Ishikawa (cell line): ENCODE data around the gene SF3B5.

Source experiments
- CEBPB ChIP-seq: IDR thresholded peaks from 2 replicates; pipeline ENCODE4 v1.6.1; 2012
- CREB1 ChIP-seq: IDR thresholded peaks from 2 replicates; pipeline ENCODE4 v1.6.1; 2012; ENCODE audit warnings: low read depth
- EGR1 ChIP-seq: IDR thresholded peaks from 2 replicates; pipeline ENCODE4 v1.6.1; 2012
- EP300 ChIP-seq: IDR thresholded peaks from 2 replicates; pipeline ENCODE4 v1.6.1; 2012; ENCODE audit warnings: borderline replicate concordance
- FOXM1 ChIP-seq: IDR thresholded peaks from 2 replicates; pipeline ENCODE4 v1.6.1; 2012; ENCODE audit warnings: low read depth, borderline replicate concordance
- NFIC ChIP-seq: IDR thresholded peaks from 2 replicates; pipeline ENCODE4 v1.6.1; 2012
- RAD21 ChIP-seq: IDR thresholded peaks from 2 replicates; pipeline ENCODE4 v1.6.1; 2012; ENCODE audit warnings: low read depth
- TAF1 ChIP-seq: IDR thresholded peaks from 2 replicates; pipeline ENCODE4 v1.6.1; 2012; ENCODE audit warnings: low read depth, mild to moderate bottlenecking
- TCF12 ChIP-seq: IDR thresholded peaks from 2 replicates; pipeline ENCODE4 v1.6.1; 2012; ENCODE audit warnings: low read depth
- TEAD4 ChIP-seq: IDR thresholded peaks from 2 replicates; pipeline ENCODE4 v1.6.1; 2012
- YY1 ChIP-seq: IDR thresholded peaks from 2 replicates; pipeline ENCODE4 v1.6.1; 2012; ENCODE audit warnings: low read depth
- ZBTB7A ChIP-seq: IDR thresholded peaks from 2 replicates; pipeline ENCODE4 v1.6.1; 2012; ENCODE audit warnings: low read depth
- TF ChIP-seq, protein P1 (sequence below): IDR thresholded peaks from 2 replicates; pipeline ENCODE4 v1.6.1; 2012
- TF ChIP-seq, protein P2 (sequence below): IDR thresholded peaks from 2 replicates; pipeline ENCODE4 v1.6.1; 2012; ENCODE audit warnings: low read depth, mild to moderate bottlenecking
- TF ChIP-seq, protein P3 (sequence below): IDR thresholded peaks from 2 replicates; pipeline ENCODE4 v1.6.1; 2012

SF3B5 gene

DNA sequence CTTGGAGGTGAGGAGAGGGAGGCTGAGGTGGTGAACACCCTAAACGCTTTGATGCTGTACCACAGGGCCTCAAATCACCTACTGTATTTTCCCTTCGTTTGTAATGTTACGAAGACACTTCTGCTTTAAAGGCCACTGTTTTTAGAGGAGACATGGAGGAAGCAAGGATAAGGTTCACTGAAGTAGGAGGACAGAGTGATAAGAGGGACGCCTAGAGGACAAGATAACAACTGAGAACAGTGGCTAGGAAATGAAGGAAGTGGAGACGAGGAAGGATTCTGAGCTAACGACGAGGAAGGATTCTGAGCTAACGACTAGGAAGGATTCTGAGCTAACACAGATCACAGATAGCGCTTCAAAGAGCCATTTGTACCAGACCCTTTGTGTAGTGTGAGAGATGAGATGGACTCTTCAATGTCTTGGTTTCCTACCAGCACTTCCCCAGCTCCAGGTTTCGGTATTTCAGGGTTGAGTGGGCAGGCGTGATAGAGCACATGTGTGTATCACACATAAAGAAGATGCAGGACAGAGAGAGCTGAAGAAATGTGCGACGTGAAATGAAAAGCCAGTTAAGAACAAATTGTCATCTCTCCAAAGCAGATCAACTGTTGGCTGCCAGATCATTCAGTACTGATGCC lies 7.5 kb downstream of the SF3B5 start:
- no peak for TF ChIP-seq TEAD4
- no peak for TF ChIP-seq TAF1
- TF ChIP-seq, protein P1, sequence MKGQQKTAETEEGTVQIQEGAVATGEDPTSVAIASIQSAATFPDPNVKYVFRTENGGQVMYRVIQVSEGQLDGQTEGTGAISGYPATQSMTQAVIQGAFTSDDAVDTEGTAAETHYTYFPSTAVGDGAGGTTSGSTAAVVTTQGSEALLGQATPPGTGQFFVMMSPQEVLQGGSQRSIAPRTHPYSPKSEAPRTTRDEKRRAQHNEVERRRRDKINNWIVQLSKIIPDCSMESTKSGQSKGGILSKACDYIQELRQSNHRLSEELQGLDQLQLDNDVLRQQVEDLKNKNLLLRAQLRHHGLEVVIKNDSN, result no peak
- no peak for TF ChIP-seq YY1
- no peak for TF ChIP-seq NFIC
- no peak for TF ChIP-seq EP300
- no peak for TF ChIP-seq EGR1
- TF ChIP-seq, protein P2, sequence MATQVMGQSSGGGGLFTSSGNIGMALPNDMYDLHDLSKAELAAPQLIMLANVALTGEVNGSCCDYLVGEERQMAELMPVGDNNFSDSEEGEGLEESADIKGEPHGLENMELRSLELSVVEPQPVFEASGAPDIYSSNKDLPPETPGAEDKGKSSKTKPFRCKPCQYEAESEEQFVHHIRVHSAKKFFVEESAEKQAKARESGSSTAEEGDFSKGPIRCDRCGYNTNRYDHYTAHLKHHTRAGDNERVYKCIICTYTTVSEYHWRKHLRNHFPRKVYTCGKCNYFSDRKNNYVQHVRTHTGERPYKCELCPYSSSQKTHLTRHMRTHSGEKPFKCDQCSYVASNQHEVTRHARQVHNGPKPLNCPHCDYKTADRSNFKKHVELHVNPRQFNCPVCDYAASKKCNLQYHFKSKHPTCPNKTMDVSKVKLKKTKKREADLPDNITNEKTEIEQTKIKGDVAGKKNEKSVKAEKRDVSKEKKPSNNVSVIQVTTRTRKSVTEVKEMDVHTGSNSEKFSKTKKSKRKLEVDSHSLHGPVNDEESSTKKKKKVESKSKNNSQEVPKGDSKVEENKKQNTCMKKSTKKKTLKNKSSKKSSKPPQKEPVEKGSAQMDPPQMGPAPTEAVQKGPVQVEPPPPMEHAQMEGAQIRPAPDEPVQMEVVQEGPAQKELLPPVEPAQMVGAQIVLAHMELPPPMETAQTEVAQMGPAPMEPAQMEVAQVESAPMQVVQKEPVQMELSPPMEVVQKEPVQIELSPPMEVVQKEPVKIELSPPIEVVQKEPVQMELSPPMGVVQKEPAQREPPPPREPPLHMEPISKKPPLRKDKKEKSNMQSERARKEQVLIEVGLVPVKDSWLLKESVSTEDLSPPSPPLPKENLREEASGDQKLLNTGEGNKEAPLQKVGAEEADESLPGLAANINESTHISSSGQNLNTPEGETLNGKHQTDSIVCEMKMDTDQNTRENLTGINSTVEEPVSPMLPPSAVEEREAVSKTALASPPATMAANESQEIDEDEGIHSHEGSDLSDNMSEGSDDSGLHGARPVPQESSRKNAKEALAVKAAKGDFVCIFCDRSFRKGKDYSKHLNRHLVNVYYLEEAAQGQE, result no peak
- TF ChIP-seq CREB1, result no peak
- TF ChIP-seq CEBPB, result no peak
- TF ChIP-seq TCF12, result no peak
- TF ChIP-seq ZBTB7A, result no peak
- TF ChIP-seq, protein P3, sequence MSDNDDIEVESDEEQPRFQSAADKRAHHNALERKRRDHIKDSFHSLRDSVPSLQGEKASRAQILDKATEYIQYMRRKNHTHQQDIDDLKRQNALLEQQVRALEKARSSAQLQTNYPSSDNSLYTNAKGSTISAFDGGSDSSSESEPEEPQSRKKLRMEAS, result no peak
- no peak for TF ChIP-seq FOXM1
- TF ChIP-seq RAD21, result no peak

DNA sequence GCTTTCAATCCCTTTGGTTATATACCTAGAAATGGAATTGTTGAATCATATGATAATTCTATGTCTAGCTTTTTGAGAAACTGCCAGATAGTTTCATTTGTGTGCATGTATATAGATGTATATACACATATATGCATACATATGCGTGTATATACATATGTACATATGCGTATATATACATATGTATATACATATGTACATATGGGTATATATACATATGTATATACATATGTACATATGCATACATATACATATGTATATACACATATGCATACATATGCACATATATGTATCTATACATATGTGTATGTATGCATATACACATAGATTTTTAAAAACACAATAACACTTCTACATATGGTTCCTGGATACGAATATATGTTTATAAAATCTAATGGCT lies 8.4 kb downstream of the SF3B5 start:
- no peak for TF ChIP-seq FOXM1

DNA sequence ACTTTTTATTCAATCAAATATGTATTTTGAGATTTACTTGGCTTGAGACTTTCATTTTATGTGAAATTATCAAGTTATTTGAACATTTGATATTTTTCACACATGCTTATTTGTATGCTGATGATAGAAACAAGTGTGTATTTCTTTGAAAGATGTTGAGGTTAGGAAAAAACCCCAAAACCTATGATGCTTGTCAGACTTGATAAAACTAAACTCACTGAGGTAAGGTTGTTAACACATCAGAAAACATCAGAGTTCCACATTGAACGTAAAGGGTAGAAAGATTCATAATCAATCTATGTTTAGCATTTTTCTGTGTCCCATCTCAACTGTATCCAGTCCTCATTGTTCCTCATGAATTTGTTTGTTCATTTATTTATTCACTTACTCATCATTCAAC lies 12.2 kb downstream of the SF3B5 start:
- TF ChIP-seq CREB1, result no peak
- TF ChIP-seq EGR1, result no peak
- TF ChIP-seq FOXM1, result no peak
- no peak for TF ChIP-seq RAD21
- TF ChIP-seq, protein P1, result no peak
- no peak for TF ChIP-seq EP300
- no peak for TF ChIP-seq YY1
- TF ChIP-seq TAF1, result no peak
- TF ChIP-seq NFIC, result no peak
- TF ChIP-seq CEBPB, result no peak
- TF ChIP-seq TCF12, result no peak
- TF ChIP-seq, protein P3, result no peak
- TF ChIP-seq, protein P2, result no peak
- TF ChIP-seq ZBTB7A, result no peak
- no peak for TF ChIP-seq TEAD4

DNA sequence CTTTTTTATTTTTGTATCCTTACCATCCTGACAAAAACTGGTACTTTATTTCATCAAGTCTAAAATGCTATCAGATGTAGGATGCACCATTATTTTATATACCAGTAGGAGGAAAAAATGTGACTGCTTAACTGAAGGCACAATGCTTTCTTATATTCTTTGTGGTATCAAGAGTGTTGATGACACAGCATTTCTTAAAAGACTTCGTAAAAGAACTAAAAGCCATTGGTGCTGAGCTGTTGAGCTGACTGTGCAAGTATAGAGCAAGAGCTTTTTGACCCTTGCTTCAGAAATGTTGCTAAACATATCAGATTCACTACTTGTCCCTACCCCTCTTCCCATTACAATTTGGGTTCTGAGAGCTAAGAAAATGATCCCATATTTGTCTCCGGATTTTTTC lies 17.5 kb downstream of the SF3B5 start:
- TF ChIP-seq, protein P3, result no peak
- no peak for TF ChIP-seq ZBTB7A
- no peak for TF ChIP-seq FOXM1
- no peak for TF ChIP-seq NFIC
- TF ChIP-seq, protein P1, result no peak
- TF ChIP-seq CEBPB, result no peak
- TF ChIP-seq RAD21, result no peak
- no peak for TF ChIP-seq EGR1
- TF ChIP-seq YY1, result no peak
- TF ChIP-seq CREB1, result no peak
- TF ChIP-seq TAF1, result no peak
- no peak for TF ChIP-seq TEAD4
- no peak for TF ChIP-seq TCF12
- TF ChIP-seq, protein P2, result no peak
- no peak for TF ChIP-seq EP300
